ENCODE data around the gene ASAP2.
"Not testable (repeated sequence)": the region's sequence is repeated elsewhere in the genome, so short reads cannot be mapped to it uniquely, and the experiment has no call there.

DNA sequence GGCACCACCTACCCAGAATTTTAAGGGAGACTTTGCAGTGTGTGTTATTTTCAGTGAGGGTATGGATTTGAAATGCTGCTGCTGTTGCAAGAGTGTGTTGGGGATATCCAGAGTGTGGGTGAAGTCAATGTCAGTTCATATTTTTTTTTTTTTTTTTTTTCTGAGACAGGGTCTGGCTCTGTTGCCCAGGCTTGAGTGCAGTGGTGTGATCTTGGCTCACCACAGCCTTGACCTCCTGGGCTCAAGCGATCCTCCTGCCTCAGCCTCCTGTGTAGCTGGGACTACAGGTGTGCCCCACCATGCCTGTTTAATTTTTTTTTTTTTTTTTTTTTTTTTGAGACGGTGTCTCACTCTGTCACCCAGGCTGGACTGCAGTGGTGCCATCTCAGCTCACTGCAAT is 9.5 kb downstream of the ASAP2 start:
- TF ChIP-seq CTCF (IDR thresholded peaks at IDR 0.05; ENCODE audit: low read length); EZH2 (IDR thresholded peaks at IDR 0.05; ENCODE audit: borderline replicate concordance, low read length): not testable (repeated sequence)
